Naive B cell (primary cell): ENCODE measurements around the gene DIO1. TPM values are rescaled to one million over a fixed set of nuclear protein-coding genes. Genes with fewer than 3 reads are reported as not detected.

Experiments
- ATAC-seq, 2 donors: fragments of 150-1000 bp; cut with Tn5 transposase; 2 replicates each; pipeline ENCODE4 v1.10.0; 2021; ENCODE audit warnings: low read depth in 2 of 2, mild to moderate bottlenecking in 2 of 2, moderate library complexity in 2 of 2
- DNase-seq: peaks from one replicate; pipeline ENCODE4 v3.0.0; 2022
- H3K27ac Mint-ChIP-seq, 6 donors: one replicate each; pipeline ENCODE4 v1.8.0; 2020 to 2022; ENCODE audit warnings: mild to moderate bottlenecking in 6 of 6, mixed read lengths in 6 of 6, moderate library complexity in 5 of 6, inconsistent platforms in 2 of 6
- H3K27me3 Mint-ChIP-seq, 3 donors: one replicate each; pipeline ENCODE4 v1.8.0; 2021 to 2022; ENCODE audit warnings: mixed read lengths in 3 of 3, mild to moderate bottlenecking in 1 of 3
- H3K36me3 Mint-ChIP-seq, 2 donors: one replicate each; pipeline ENCODE4 v1.8.0; 2020 to 2022; ENCODE audit warnings: mixed read lengths in 2 of 2, inconsistent platforms in 1 of 2, mild to moderate bottlenecking in 1 of 2
- H3K4me1 Mint-ChIP-seq, 3 donors: one replicate each; pipeline ENCODE4 v1.8.0; 2020 to 2022; ENCODE audit warnings: mixed read lengths in 3 of 3, inconsistent platforms in 1 of 3, mild to moderate bottlenecking in 1 of 3, moderate library complexity in 1 of 3
- H3K4me3 Mint-ChIP-seq, 8 donors: one replicate each; pipeline ENCODE4 v1.8.0; 2020 to 2022; ENCODE audit warnings: mild to moderate bottlenecking in 8 of 8, mixed read lengths in 8 of 8, moderate library complexity in 8 of 8, inconsistent platforms in 2 of 8
- H3K9me3 Mint-ChIP-seq, 7 donors: one replicate each; pipeline ENCODE4 v1.8.0; 2020 to 2022; ENCODE audit warnings: mixed read lengths in 7 of 7, mild to moderate bottlenecking in 5 of 7, inconsistent platforms in 2 of 7, moderate library complexity in 1 of 7
- polyA plus RNA-seq, 6 donors: library from polyadenylated mRNA; unstranded; fragments of 300-500 nt; fragmentation: Illumina TruSeq; gene quantifications; one replicate each; pipeline ENCODE4 v1.2.3, GENCODE V29; 2021; ENCODE audit warnings: low read depth in 6 of 6

DIO1 gene
- polyA plus RNA-seq, 6 donors from 2014 or later = not detected

GRCh38 chr1:53902235-53903138, 8.5 kb downstream of the DIO1 start:
- DNase-seq (no peak), ATAC-seq (no peak)
- Mint-ChIP-seq H3K27ac (peak overlapping the region in 1 of 6 donors; percentile 6), H3K27me3 (no peaks in the 10 kb centered on the region), H3K9me3 (no peaks in the 10 kb centered on the region), H3K36me3 (no peaks in the 10 kb centered on the region), H3K4me3 (peak overlapping the region in 1 of 8 donors; percentile 23), H3K4me1 (no peaks in the 10 kb centered on the region)

- Mint-ChIP-seq H3K36me3 (no peaks in the 10 kb centered on the region), H3K27ac (no peak overlapping the region)
- ATAC-seq = no peak
Measured at GRCh38 chr1:53905509-53905908, 11.5 kb downstream of the DIO1 start.

GRCh38 chr1:53906121-53906520, 12.1 kb downstream of the DIO1 start:
- no peaks in the 10 kb centered on the region for H3K36me3 Mint-ChIP-seq
- H3K27me3 Mint-ChIP-seq = no peaks in the 10 kb centered on the region
- DNase-seq (no peak), ATAC-seq (no peak)
- H3K4me3 Mint-ChIP-seq = no peak overlapping the region
- H3K4me1 Mint-ChIP-seq = no peaks in the 10 kb centered on the region
- no peaks in the 10 kb centered on the region for H3K9me3 Mint-ChIP-seq
- no peak overlapping the region for H3K27ac Mint-ChIP-seq

More at GRCh38 chr1:53905509-53905908, 11.5 kb downstream of the DIO1 start:
- no peak for DNase-seq
- H3K9me3 Mint-ChIP-seq = no peaks in the 10 kb centered on the region
- no peak overlapping the region for H3K4me3 Mint-ChIP-seq
- H3K27me3 Mint-ChIP-seq = no peaks in the 10 kb centered on the region
- no peaks in the 10 kb centered on the region for H3K4me1 Mint-ChIP-seq

- no peak for DNase-seq
- Mint-ChIP-seq H3K27ac (no peak overlapping the region), H3K9me3 (no peaks in the 10 kb centered on the region), H3K4me3 (no peak overlapping the region), H3K36me3 (no peaks in the 10 kb centered on the region), H3K4me1 (peaks cover 0 to 3% (median 0%) of the 10 kb centered on the region in 3 donors), H3K27me3 (no peaks in the 10 kb centered on the region)
- no peak for ATAC-seq
Measured at GRCh38 chr1:53909946-53910345, 16.0 kb downstream of the DIO1 start.

- ATAC-seq (no peak), DNase-seq (no peak)
- peaks cover 0 to 3% (median 0%) of the 10 kb centered on the region in 3 donors for H3K4me1 Mint-ChIP-seq
- no peaks in the 10 kb centered on the region for H3K27me3 Mint-ChIP-seq
- no peak overlapping the region for H3K27ac Mint-ChIP-seq
- H3K9me3 Mint-ChIP-seq = no peaks in the 10 kb centered on the region
- H3K4me3 Mint-ChIP-seq = no peak overlapping the region
- H3K36me3 Mint-ChIP-seq = no peaks in the 10 kb centered on the region
Measured at GRCh38 chr1:53911442-53911841, 17.5 kb downstream of the DIO1 start.

- H3K27ac Mint-ChIP-seq = no peak overlapping the region
- no peak overlapping the region for H3K4me3 Mint-ChIP-seq
- no peak for ATAC-seq
- DNase-seq = no peak
- H3K4me1 Mint-ChIP-seq = peaks cover 0 to 3% (median 0%) of the 10 kb centered on the region in 3 donors
- H3K27me3 Mint-ChIP-seq = no peaks in the 10 kb centered on the region
- H3K36me3 Mint-ChIP-seq = no peaks in the 10 kb centered on the region
- H3K9me3 Mint-ChIP-seq = no peaks in the 10 kb centered on the region
Measured at GRCh38 chr1:53913352-53914033, 19.5 kb downstream of the DIO1 start.

- Mint-ChIP-seq H3K27me3 (no peaks in the 10 kb centered on the region), H3K36me3 (peaks cover 0 to 9% of the 10 kb centered on the region in 2 donors), H3K4me3 (no peak overlapping the region), H3K9me3 (no peaks in the 10 kb centered on the region), H3K4me1 (peaks cover 0 to 3% (median 0%) of the 10 kb centered on the region in 3 donors), H3K27ac (no peak overlapping the region)
- ATAC-seq = no peak
- no peak for DNase-seq
Measured at GRCh38 chr1:53918343-53918742, 24.4 kb downstream of the DIO1 start.

GRCh38 chr1:53919675-53920066, 25.7 kb downstream of the DIO1 start:
- no peaks in the 10 kb centered on the region for H3K4me1 Mint-ChIP-seq
- DNase-seq = no peak
- no peak for ATAC-seq

GRCh38 chr1:53927376-53927881, 33.4 kb downstream of the DIO1 start:
- peaks cover 17 to 26% of the 10 kb centered on the region in 2 donors for H3K36me3 Mint-ChIP-seq
- no peaks in the 10 kb centered on the region for H3K9me3 Mint-ChIP-seq
- no peak overlapping the region for H3K4me3 Mint-ChIP-seq
- no peaks in the 10 kb centered on the region for H3K27me3 Mint-ChIP-seq
- H3K27ac Mint-ChIP-seq = no peak overlapping the region
- ATAC-seq = no peak
- H3K4me1 Mint-ChIP-seq = no peaks in the 10 kb centered on the region
- no peak for DNase-seq

More at GRCh38 chr1:53919675-53920066, 25.7 kb downstream of the DIO1 start:
- H3K36me3 Mint-ChIP-seq = peaks cover 0 to 9% of the 10 kb centered on the region in 2 donors
- H3K27ac Mint-ChIP-seq = no peak overlapping the region
- H3K9me3 Mint-ChIP-seq = no peaks in the 10 kb centered on the region
- no peaks in the 10 kb centered on the region for H3K27me3 Mint-ChIP-seq
- no peak overlapping the region for H3K4me3 Mint-ChIP-seq

- Mint-ChIP-seq H3K9me3 (peaks cover 0 to 3% (median 0%) of the 10 kb centered on the region in 7 donors), H3K4me1 (no peaks in the 10 kb centered on the region), H3K4me3 (no peak overlapping the region), H3K36me3 (peaks cover 28% of the 10 kb centered on the region in 2 donors), H3K27ac (peak overlapping the region in 1 of 6 donors; percentile 62), H3K27me3 (no peaks in the 10 kb centered on the region)
- DNase-seq = no peak
- no peak for ATAC-seq
Measured at GRCh38 chr1:53929246-53929960, 35.4 kb downstream of the DIO1 start.

- no peak for DNase-seq
- peaks cover 34 to 38% of the 10 kb centered on the region in 2 donors for H3K36me3 Mint-ChIP-seq
- H3K4me1 Mint-ChIP-seq = no peaks in the 10 kb centered on the region
- H3K27me3 Mint-ChIP-seq = no peaks in the 10 kb centered on the region
- H3K9me3 Mint-ChIP-seq = peaks cover 0 to 4% (median 0%) of the 10 kb centered on the region in 7 donors
- H3K27ac Mint-ChIP-seq = peak overlapping the region in 1 of 6 donors; percentile 30
- ATAC-seq = no peak
- H3K4me3 Mint-ChIP-seq = no peak overlapping the region
Measured at GRCh38 chr1:53930932-53931331, 36.9 kb downstream of the DIO1 start.

GRCh38 chr1:53931523-53931922, 37.5 kb downstream of the DIO1 start:
- Mint-ChIP-seq H3K36me3 (peaks cover 34 to 36% of the 10 kb centered on the region in 2 donors), H3K27me3 (no peaks in the 10 kb centered on the region), H3K4me3 (no peak overlapping the region), H3K27ac (no peak overlapping the region), H3K9me3 (peaks cover 0 to 4% (median 0%) of the 10 kb centered on the region in 7 donors), H3K4me1 (no peaks in the 10 kb centered on the region)
- no peak for DNase-seq
- ATAC-seq = no peak

- Mint-ChIP-seq H3K27me3 (no peaks in the 10 kb centered on the region), H3K4me1 (no peaks in the 10 kb centered on the region), H3K9me3 (peaks cover 0 to 4% (median 0%) of the 10 kb centered on the region in 7 donors), H3K4me3 (no peak overlapping the region), H3K27ac (no peak overlapping the region), H3K36me3 (peaks cover 12 to 25% of the 10 kb centered on the region in 2 donors)
- no peak for DNase-seq
- ATAC-seq = no peak
Measured at GRCh38 chr1:53934170-53934765, 40.3 kb downstream of the DIO1 start.
